EL (cell line): ENCODE data around the gene CDRT4.
"Not testable (repeated sequence)": the region's sequence is repeated elsewhere in the genome, so short reads cannot be mapped to it uniquely, and the experiment has no call there.

ENCODE experiments used
- DNase-seq: peaks from one replicate; pipeline ENCODE4 v3.0.0-alpha.2; 2016

Gene CDRT4

DNA sequence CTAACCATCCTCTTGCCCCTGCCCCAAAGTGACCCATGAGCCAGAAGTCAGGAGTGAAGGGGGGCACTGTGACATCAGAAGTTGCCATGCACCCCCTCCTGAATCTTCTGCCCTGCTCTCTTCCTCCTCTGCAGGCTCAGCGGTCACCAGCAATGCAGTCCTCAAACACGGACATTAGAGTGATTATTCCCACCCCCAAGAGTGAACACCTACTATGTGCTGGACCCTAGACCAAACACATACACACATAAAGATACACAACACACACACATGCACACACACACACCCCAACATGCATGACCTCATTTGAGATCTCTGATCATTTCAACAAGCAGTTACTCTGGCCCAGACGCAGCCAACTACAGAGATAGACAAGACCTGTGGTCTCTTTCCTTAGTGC lies at the start of gene CDRT4:
Gene CDRT4, minus strand, starts transcription at position 30 of the 400 bp plus-strand sequence. CDS start 27,383 bp downstream, outside the sequence.
- DNase-seq: no peak

DNA sequence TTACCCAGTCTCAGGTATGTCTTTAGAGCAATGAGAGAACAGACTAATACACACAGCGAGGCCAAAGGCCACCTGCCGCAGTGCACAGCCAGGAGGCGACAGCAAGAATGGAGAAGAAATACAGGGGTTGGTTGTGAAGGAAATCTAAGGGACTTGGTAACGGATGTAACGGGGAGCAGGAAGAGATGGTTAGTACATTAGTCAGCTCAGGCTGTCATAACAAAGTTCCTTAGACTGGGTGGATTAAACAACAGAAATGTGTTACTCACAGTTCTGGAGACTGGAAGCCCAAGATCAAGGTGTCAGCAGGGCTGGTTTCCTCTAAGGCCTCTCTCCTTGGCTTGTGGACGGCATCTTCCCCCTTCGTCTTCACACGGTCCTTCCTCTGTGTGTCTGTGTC lies 48.7 kb upstream of the CDRT4 start:
- peak; percentile 73 for DNase-seq

DNA sequence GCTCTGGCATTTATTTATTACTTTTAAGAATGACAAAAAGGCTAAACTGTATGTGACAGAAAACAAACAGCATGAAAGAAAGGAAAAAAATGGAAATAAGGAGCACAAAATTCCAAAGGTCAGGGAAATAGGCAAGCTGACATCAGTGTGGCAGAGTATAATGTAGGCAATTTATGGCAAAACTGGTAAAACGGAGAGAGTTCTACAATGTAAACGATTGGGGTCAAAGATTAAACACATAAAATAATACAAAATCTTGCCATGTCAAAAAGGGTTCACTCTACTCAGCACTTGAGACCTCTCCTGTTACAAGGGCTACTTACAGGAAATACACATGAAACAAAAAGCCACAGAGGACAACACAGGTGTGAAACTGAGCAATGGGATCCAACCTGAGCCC lies 47.0 kb upstream of the CDRT4 start:
- no peak for DNase-seq

DNA sequence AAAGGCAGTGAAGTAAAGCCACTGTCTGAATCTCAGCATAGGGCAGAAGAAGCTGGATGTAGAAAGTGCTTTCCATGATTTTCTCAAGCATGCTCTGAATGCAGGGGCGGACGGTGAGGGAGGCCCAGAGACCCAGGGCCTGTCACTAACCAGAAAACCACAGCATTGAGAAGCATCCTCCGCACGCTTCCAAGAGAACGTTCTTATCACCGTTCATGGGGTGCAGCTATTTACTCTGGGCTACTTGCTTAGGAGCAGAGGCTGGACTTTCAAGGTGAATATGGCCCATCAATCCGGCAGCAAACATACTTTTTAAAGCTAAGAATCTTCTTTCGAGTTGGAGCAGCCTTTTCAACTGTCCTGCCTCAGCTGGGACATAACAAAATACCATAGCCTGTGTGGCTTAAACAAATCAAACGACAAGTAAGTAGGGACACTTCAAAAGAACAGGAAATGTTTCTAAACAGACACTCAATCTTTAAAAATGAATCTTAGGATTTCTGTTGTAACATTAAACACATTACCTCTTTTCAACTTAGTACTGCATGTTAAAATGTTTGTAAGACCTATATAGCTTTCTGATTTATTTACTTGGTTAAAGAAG lies 46.5 kb upstream of the CDRT4 start:
- DNase-seq: no peak

DNA sequence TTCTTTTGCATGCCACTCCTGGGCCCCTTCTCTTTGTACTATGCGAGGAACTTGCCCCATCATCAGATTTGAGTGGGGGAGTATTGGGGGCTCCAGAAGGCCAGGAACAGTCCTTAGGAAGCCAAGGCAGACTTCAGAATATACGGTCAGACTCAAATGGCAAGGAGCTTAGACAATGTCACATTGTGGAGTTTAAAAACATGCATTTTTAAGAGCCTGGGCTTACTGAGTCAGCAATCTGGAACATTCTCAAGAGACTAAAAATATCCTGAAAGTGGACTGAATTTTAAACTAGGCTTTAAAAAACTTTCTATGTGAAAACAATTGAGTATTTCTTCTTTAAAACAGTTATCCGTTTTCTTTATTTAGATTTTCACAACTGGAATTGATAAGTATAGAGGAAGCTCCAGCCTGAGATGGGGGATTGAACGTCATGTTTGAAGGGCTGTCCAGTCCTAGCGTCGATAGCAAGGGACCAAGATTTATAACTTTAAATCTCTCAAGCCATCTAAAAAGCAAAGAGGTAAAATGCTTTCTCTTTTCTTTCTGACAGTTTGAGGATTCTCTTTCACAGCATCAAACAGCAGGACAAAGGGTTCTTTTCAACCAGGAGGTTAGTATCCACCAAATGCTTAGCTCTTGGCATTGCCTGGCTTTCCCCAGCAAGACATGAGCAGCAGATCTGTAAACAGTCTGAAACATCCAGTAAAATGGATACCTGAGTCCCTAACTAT lies 45.8 kb upstream of the CDRT4 start:
- DNase-seq: no peak

DNA sequence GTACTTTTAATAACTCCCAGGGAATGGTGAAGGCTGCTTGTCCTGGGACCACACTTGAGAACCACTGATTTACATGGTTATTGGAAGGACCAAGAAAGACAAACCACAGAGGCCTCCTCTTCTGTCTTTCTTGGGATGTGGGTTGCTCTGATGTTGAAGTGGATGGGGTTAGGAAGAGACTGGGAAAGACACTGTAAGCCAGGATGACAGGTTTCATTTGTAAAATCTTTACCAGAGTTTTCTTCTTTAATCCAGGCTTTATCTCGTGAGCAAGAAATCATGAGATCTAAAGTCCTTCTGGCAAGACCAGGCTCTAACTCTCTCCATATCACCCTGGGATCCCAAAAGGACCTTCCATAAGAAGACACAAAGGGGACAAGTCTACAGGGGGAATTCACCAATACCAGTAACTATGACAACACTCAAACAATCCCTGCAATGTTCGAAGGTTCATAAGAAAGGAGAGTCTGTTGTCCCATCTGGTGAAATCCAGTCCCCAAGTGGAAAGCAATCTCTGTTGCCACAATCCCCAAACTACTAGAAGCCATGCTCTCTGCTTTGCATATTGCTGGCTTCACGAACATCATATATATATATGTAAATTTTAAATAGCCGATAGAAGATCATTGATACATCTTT lies 44.8 kb upstream of the CDRT4 start:
- no peak for DNase-seq

DNA sequence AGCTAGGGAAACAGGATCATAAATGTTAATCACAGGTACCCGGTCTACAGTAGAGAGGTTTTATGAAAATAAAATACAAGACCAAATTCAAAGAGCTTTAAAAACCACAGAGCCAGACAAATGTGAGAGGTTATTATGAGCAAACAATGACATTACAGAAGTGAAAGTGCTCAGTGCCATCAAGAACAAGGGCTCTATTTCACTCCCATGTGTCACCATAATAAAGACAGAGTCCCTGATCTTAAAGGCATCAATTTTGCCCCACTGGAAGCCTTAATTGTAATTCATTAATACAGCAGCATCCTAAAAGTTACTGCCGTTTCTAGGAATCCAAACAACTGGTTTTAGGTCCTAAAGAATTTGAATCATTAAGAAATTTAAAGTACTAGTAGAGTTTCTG lies 43.7 kb upstream of the CDRT4 start:
- no peak for DNase-seq

DNA sequence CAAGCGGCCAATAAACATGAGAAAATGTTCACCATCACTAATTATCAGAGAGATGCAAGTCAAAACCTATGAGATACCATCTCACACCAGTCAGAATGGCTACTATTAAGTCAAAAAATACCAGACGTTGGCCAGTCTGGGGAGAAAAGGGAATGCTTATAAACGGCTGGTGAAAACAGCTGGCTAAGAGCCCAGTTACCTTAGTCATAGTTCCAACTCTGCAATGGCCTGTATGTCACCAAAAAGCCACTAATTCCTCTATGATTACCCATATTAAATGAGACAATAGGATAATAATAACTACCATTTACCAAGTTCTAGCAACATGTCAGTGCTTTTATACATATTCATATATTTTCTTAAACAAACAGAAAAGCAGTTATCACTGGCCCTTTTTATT lies 42.9 kb upstream of the CDRT4 start:
- DNase-seq: peak; percentile 86

DNA sequence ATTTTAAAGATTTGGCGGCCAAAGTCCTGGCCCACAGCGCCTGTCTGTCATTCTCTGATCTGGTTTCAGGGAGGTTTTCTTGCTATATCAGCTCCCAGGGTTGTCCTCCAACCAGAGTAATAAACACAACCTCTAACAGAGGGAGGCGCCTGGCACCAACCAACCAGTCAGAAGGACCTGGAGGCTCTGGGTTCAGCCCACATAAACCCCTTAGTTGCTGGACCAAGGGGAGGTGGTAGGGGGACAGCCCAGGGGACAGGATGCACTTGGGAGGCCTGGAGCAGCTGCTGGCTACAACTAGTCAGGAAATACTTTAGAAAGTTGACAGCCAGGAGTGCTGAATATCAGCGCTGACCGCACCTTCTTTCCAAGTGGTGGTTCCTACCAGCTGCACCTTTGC lies 41.7 kb upstream of the CDRT4 start:
- DNase-seq: no peak

DNA sequence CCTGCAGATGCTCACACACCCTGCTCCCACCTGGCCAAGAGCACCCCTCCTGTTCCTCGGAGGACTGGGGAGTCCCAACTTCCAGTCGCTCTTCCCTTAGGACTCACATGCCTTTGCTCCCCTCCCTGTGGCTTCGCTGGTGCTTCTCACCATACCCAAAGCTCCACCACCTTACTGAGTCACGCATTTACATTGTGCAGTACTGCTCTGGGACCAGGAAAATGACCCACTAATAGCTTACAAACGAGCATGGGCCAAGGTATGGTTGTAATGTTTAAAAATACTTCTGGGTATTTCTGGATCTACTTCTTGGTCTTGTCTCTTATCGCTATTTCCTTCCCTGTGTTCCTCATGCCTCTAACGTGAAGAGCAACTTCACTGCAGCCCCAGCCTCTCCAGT lies 41.0 kb upstream of the CDRT4 start:
- DNase-seq: no peak

DNA sequence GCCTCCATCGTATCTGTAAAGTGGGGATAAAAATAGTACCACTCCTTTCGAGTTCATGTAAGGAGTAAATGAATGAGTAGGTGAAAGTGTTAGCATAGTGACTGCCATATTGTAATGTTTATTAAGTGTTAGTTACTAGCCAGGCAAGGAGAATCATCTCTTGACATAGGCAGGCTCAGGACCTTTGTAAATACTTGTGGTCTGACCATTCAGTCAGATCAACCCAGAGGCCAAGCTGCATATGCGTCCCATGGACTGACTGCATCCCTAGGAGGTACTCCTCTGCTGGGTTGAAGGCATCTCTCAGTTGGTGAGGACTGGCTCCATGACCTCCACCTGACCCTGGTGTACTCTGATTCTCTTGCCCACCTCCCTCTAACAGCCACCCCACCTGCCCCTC lies 40.5 kb upstream of the CDRT4 start:
- DNase-seq: no peak

DNA sequence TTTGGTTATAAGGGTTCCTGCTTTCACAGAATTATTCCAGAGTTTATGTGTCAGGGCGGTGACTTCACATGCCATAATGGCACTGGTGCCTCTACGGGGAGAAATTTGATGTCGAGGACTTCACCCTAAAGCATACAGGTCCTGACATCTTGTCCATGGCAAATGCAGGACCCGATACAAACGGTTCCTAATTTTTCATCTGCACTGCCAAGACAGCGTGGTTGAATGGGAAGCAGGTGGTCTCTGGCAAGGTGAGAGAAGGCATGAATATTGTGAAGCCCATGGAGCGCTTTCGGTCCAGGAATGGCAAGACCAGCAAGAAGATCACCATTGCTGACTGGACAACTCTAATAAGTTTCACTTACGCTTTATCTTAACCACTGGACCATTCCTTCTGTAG lies 39.6 kb upstream of the CDRT4 start:
- no peak for DNase-seq

DNA sequence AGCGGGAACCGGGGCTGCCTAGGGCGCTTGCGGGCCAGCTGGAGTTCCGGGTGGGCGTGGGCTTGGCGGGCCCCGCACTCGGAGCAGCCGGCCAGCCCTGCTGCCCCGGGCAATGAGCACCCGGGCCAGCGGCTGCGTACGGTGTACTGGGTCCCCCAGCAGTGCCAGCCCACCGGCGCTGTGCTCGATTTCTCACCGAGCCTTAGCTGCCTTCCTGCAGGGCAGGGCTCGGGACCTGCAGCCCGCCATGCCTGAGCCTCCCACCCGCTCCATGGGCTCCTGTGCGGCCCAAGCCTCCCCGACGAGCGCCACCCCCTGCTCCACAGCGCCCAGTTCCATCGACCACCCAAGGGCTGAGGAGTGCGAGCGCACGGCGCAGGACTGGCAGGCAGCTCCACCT lies 38.3 kb upstream of the CDRT4 start:
- DNase-seq: not testable (repeated sequence)

DNA sequence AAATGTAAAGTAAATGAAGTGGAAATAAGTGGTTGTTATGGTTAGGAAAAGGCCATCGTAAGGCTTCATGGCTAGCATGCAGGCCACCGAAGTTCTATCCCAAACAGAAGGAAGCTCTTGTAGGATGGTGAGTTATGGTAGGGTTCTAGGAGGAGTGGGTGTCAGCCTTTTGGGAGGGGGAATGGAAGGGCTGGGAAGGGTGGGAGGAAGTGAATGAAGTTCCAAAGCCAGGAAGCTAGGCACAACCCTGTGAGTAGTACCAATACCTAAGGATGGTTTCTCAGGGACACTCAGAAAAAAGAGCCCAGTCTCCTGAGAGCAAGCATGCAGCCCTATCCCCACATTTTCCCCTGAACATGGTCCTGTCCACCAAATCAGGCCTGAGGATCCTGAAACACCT lies 36.3 kb upstream of the CDRT4 start:
- no peak for DNase-seq

DNA sequence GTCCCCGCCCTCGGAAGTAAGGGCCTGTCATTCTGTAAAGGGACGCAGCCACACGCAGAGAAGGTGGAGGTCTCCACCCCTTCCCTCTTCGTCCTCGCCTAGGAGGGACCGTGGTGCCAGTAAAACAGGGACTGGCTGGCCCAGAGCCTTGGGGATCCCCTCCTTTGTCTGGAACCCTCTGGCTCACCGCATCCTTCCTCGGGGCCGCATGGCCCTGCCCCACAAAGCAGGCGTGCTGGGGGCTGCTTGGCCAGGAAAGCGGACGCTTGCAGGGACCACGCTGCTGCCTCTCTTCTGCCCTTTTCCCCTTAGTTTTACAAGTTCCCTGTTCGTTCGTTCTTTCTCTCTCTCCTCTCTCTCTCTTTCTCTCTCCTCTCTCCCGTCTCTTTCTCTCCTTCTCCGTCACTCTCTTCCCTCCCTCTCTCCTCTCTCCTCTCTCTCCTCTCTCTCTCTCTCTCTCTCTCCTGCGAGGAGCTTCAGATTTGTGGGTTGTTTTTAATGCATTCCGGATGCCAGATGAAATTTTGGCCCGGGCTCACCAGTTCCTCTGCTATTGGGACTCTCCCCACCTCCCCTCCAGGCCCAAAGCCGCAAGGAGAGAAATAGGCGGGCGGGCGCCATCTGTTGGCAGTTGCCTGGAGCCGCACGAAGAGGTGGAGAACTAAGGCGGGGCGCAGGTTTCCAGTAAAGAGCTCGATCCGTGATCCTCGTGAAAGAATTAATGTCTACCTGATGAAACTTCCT lies 35.1 kb upstream of the CDRT4 start:
- DNase-seq: peak; percentile 92

DNA sequence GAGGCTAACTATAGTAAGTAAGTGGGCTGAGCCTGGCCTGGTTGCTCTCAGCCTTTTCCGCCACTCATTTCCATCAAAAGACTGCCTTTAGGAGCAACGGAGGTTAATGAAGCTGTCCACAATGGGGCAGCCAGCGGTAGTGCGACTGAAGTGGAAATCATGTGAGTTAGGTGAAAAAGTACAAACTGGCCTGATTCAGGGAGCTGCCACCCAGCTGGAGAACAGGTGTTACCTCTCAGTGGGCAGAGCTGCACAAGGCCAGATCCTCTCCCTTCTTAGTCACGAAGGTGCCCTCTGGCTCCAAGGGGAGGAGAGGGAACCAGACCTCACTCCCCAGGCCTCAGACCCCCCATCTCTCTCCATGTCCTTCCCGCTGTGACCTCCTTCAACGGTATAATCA lies 34.4 kb upstream of the CDRT4 start:
- no peak for DNase-seq

DNA sequence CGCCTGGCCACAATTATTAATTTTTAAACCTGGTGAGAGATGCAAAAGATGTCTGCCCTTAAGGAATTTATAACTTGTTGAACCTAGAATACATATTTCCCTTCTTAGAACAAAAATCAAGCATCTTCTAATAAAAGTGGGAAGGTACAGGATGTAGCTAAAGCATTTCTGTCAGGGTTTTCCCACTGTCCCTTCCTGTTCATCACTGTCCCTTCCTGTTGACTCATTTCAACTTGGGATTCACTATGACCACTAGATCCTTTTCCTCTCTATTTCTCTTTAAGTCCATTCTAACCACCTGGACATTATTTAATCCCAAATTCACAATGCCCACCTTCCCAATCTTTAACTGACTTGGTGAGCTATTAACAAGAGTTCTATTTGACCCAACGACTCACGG lies 33.9 kb upstream of the CDRT4 start:
- no peak for DNase-seq

DNA sequence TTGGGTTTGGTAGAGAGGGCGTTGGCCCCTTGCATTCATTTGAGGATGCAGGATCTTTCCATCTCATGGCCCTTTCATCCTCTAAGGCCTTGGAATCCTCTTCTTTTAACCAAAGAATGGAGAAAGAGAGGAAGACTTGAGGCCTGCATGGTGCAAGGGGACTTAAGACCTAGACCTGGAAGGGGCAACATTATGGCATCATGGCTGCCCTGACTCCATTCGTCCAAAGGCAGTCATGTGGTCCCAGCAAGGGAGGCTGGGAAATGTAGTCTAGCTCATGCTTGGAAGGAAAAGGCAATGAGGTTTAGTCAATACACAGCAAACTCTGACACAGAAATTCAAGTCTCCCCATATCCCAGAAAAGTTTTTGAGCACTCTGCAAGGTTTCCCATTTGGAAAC lies 30.7 kb upstream of the CDRT4 start:
- DNase-seq: no peak

DNA sequence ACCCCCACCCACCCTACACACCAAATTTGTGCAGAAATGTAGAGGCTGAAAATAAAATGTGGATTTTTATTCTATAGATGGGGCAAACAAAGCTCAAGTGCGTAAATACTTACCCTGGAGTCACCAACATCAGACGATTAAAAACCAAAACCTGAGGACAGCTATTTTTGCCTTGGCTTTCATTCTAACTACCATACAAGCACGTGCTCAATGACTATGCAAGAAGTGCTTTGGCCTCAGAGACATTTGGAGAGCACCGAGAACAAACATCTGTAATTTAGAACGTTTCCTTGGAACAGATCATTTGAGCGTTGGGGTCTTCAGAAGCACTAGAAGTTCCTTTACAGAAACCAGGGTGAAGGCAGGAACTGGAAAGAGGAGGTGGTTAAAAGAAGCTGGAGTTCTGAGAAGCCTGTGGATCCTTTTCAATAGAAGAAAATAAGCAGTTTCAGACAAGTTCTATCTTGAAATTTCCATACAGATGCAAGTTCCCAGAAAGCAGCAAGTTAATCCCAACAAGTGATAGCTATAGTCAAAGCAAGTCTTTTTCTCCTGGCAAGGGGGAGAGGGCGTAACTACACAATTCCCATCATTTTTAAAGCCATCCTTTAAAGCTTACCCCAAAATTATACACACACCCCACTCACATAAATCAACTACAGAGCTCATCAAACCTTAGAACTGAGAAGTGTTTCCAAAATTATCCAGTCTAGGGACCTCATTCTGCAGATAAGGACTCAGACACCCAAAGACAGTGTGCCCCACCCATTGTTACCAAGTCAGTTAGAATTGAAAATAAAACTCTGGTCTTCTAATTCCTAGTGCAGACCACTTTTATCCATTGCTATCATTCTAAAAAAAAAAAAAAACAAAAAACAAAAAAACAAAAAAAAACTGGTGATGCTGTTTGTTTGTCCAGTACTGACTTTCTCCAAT lies 29.6 kb upstream of the CDRT4 start:
- DNase-seq: no peak

DNA sequence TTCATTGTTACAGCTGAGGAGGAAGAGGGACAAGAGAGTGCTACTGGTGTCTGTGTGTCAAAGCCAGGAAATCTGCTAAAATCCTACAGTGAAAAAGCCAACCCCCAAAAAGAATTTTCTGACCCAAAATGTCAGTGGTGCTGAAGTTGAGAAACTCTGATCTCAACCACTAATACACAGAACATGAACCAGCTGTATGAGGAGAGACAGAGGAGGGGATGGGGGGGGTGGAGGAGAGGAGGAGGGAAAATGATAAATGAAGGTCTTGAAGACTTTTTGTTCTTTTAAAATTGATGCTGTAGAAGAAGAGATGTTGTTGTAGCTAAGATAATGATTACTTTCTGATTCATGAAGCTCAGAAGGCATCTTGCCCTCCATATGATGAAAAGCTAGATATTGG lies 27.4 kb upstream of the CDRT4 start:
- DNase-seq: no peak

DNA sequence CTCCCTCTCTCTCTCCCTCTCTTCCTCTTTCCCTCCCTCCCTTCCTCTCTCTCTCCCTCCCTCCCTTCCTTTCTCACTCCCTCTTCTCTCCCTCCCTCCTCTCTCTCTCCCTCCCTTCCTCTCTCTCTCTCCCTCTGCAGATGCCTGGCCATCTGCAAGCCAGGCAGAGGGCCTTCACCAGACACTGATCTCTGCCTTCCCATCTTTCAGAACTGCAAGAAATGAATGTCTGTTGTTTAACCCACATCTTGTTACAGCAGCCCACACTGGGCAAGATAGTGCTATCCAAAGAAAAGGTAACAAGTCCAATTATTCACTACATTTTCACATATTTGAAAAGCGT lies 26.2 kb upstream of the CDRT4 start:
- no peak for DNase-seq

DNA sequence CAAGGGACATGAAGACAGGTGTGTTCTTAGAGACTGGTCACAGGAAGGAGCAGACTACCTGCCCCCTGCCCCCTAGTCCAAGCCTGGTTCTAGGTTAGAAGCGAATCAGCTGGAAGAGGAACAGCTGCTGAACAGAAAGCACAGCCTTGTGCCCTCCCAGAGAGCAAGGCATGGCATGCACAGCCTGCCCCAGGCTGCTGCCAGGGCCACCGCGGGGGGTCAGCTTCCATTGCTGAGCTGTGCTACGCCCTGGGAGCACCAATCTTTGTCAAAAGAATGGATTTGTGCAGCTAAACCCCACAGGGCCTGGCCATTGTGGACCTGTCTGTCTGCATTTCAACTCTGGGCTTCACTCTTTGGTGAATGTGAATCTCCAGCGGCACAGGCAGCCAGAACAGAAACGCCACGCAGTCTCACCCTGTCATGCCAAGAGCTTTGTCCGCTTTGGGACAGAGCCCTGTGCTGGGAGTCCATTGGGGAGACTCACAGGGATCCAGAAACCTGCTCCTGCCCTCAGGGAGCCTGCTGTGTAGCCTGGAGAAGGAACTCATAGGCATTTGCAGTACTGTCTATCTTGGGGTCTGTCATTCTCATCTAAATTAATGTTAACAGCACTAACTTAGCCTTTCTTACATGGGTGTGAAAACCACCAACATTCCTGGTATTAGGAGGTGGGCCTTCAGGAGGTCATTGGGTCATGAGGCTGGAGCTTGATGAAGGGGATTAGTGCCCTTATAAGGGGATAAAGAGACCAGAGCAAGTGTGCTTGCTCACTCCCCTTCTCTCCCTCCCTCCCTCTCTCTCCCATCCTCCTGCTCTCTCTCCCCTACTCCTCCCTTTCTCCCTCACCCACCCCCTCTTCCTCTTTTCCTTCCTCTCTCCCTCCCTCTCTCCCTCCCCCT lies 25.6 kb upstream of the CDRT4 start:
- no peak for DNase-seq
